Neural progenitor cell (in vitro differentiated cells): ENCODE results near the gene IBSP. TPM values are rescaled to one million over a fixed set of nuclear protein-coding genes. Genes with fewer than 3 reads are reported as not detected.

Source experiments
- DNase-seq: peaks from one replicate; pipeline ENCODE4 v3.0.0-alpha.2; 2016; ENCODE audit warnings: low spot score
- H2AFZ ChIP-seq: fragments of 200-600 bp; sonication (generic); replicated peaks from 2 replicates; pipeline ENCODE4 v1.6.1; 2016; ENCODE audit warnings: antibody characterized with exemption
- H3F3A ChIP-seq: fragments of 200-600 bp; sonication (generic); 2 replicates; pipeline ENCODE4 v1.6.1; 2016; ENCODE audit warnings: antibody characterized with exemption, low read depth
- H3K27ac ChIP-seq: fragments of 200-600 bp; sonication (generic); 2 replicates; pipeline ENCODE4 v1.5.1; 2016; ENCODE audit warnings: mild to moderate bottlenecking
- H3K27me3 ChIP-seq: fragments of 200-600 bp; sonication (generic); 2 replicates; pipeline ENCODE4 v1.6.1; 2016; ENCODE audit warnings: mild to moderate bottlenecking, moderate library complexity
- H3K36me3 ChIP-seq: fragments of 200-600 bp; sonication (generic); 2 replicates; pipeline ENCODE4 v1.5.1; 2016
- H3K4me1 ChIP-seq: fragments of 200-600 bp; sonication (generic); 2 replicates; pipeline ENCODE4 v1.6.1; 2016; ENCODE audit warnings: mixed run types
- H3K4me2 ChIP-seq: fragments of 200-600 bp; sonication (generic); 2 replicates; pipeline ENCODE4 v1.6.1; 2016
- H3K4me3 ChIP-seq: fragments of 200-600 bp; sonication (generic); 2 replicates; pipeline ENCODE4 v1.5.1; 2016
- H3K79me2 ChIP-seq: fragments of 200-600 bp; sonication (generic); 2 replicates; pipeline ENCODE4 v1.6.1; 2016; ENCODE audit warnings: low read depth
- H3K9ac ChIP-seq: fragments of 200-600 bp; sonication (generic); 2 replicates; pipeline ENCODE4 v1.6.1; 2016
- H3K9me3 ChIP-seq: fragments of 200-600 bp; sonication (generic); 2 replicates; pipeline ENCODE4 v1.5.1; 2016; ENCODE audit warnings: low read depth
- H4K20me1 ChIP-seq: fragments of 200-600 bp; sonication (generic); 2 replicates; pipeline ENCODE4 v1.6.1; 2016; ENCODE audit warnings: low read depth
- H3K27ac Mint-ChIP-seq: 3 replicates; pipeline ENCODE4 v1.8.0; 2021; ENCODE audit warnings: mixed read lengths
- H3K27me3 Mint-ChIP-seq: 2 replicates; pipeline ENCODE4 v1.8.0; 2022; ENCODE audit warnings: low read depth, mild to moderate bottlenecking, inconsistent platforms, moderate library complexity, mixed read lengths; ENCODE audit not compliant: insufficient read depth
- H3K36me3 Mint-ChIP-seq: 3 replicates; pipeline ENCODE4 v1.8.0; 2021; ENCODE audit warnings: mixed read lengths
- H3K4me1 Mint-ChIP-seq: 3 replicates; pipeline ENCODE4 v1.8.0; 2021; ENCODE audit warnings: mixed read lengths
- H3K4me3 Mint-ChIP-seq: 3 replicates; pipeline ENCODE4 v1.8.0; 2021; ENCODE audit warnings: mild to moderate bottlenecking, moderate library complexity, mixed read lengths
- H3K9me3 Mint-ChIP-seq: 3 replicates; pipeline ENCODE4 v1.8.0; 2020; ENCODE audit warnings: mixed read lengths
- CTCF ChIP-seq: fragments of 200-600 bp; sonication (generic); IDR thresholded peaks from 2 replicates; pipeline ENCODE4 v1.5.1; 2017; ENCODE audit warnings: antibody characterized with exemption, mild to moderate bottlenecking
- EZH2 ChIP-seq: fragments of 200-600 bp; sonication (generic); IDR thresholded peaks from 2 replicates; pipeline ENCODE4 v1.6.1; 2017; ENCODE audit warnings: antibody characterized with exemption, mild to moderate bottlenecking, moderate library complexity
- EZH2phosphoT487 ChIP-seq: fragments of 200-600 bp; sonication (generic); IDR thresholded peaks from 2 replicates; pipeline ENCODE4 v1.6.1; 2017; ENCODE audit warnings: antibody characterized with exemption
- total RNA-seq: library from RNA; depleted of rRNA; stranded (reverse); fragments of >200 nt; gene quantifications from 2 replicates; pipeline ENCODE4 v1.2.3, GENCODE V29; 2015; ENCODE audit warnings: low replicate concordance

IBSP gene
- total RNA-seq, 1 donor from 2014 or later = not detected

GRCh38 chr4:87853891-87854290 lies 54.5 kb downstream of the IBSP start:
- no peaks in the 10 kb centered on the region for H3K36me3 Mint-ChIP-seq
- TF ChIP-seq EZH2 = no peak
- TF ChIP-seq CTCF = no peak
- no peak for TF ChIP-seq EZH2phosphoT487
- H3K9me3 Mint-ChIP-seq = peaks cover 2% of the 10 kb centered on the region

GRCh38 chr4:87855559-87855958 lies 56.2 kb downstream of the IBSP start:
- Mint-ChIP-seq H3K9me3 (peaks cover 2% of the 10 kb centered on the region), H3K36me3 (no peaks in the 10 kb centered on the region), H3K4me3 (no peak overlapping the region), H3K27ac (no peak overlapping the region), H3K27me3 (peaks cover 4% of the 10 kb centered on the region), H3K4me1 (peaks cover 6% of the 10 kb centered on the region)
- TF ChIP-seq EZH2 (no peak), CTCF (no peak), EZH2phosphoT487 (no peak)
- no peak overlapping the region for H3K4me3 ChIP-seq
- no peaks in the 10 kb centered on the region for H3K4me1 ChIP-seq
- no peaks in the 10 kb centered on the region for H3K36me3 ChIP-seq
- no peaks in the 10 kb centered on the region for H3K79me2 ChIP-seq
- no peaks in the 10 kb centered on the region for H4K20me1 ChIP-seq
- no peak for DNase-seq
- no peaks in the 10 kb centered on the region for H3F3A ChIP-seq
- no peaks in the 10 kb centered on the region for H3K9me3 ChIP-seq
- no peak overlapping the region for H3K9ac ChIP-seq
- H2AFZ ChIP-seq = no peak overlapping the region
- no peaks in the 10 kb centered on the region for H3K27me3 ChIP-seq
- no peak overlapping the region for H3K27ac ChIP-seq
- H3K4me2 ChIP-seq = no peak overlapping the region

More at GRCh38 chr4:87853891-87854290, 54.5 kb downstream of the IBSP start:
- Histone ChIP-seq H3K27ac (no peak overlapping the region), H3K9ac (no peak overlapping the region), H3K36me3 (no peaks in the 10 kb centered on the region), H3K27me3 (no peaks in the 10 kb centered on the region), H3K4me3 (no peak overlapping the region), H3K4me2 (no peak overlapping the region), H3K9me3 (no peaks in the 10 kb centered on the region), H3F3A (no peaks in the 10 kb centered on the region), H3K79me2 (no peaks in the 10 kb centered on the region), H2AFZ (peak overlapping the region; percentile 87), H4K20me1 (no peaks in the 10 kb centered on the region), H3K4me1 (no peaks in the 10 kb centered on the region)
- DNase-seq = no peak
- Mint-ChIP-seq H3K4me3 (no peak overlapping the region), H3K27ac (no peak overlapping the region), H3K27me3 (peaks cover 4% of the 10 kb centered on the region), H3K4me1 (peaks cover 6% of the 10 kb centered on the region)

GRCh38 chr4:87856816-87857215 lies 57.5 kb downstream of the IBSP start:
- no peaks in the 10 kb centered on the region for H3K36me3 Mint-ChIP-seq
- H3K27ac Mint-ChIP-seq = no peak overlapping the region
- DNase-seq = no peak

More at GRCh38 chr4:87856816-87857215, 57.5 kb downstream of the IBSP start:
- TF ChIP-seq EZH2 (no peak), EZH2phosphoT487 (no peak), CTCF (no peak)
- Histone ChIP-seq H3K4me2 (no peak overlapping the region), H2AFZ (peak overlapping the region; percentile 7), H3K27ac (no peak overlapping the region), H3K27me3 (no peaks in the 10 kb centered on the region), H3K4me1 (no peaks in the 10 kb centered on the region), H3K36me3 (no peaks in the 10 kb centered on the region), H4K20me1 (no peaks in the 10 kb centered on the region), H3F3A (no peaks in the 10 kb centered on the region), H3K9me3 (no peaks in the 10 kb centered on the region), H3K4me3 (no peak overlapping the region), H3K79me2 (no peaks in the 10 kb centered on the region), H3K9ac (no peak overlapping the region)
- H3K4me3 Mint-ChIP-seq = no peak overlapping the region
- peaks cover 6% of the 10 kb centered on the region for H3K4me1 Mint-ChIP-seq
- peaks cover 4% of the 10 kb centered on the region for H3K27me3 Mint-ChIP-seq
- peaks cover 2% of the 10 kb centered on the region for H3K9me3 Mint-ChIP-seq
